VCaP (cell line): ENCODE measurements around the gene ZNHIT3.

Experiments
- H3K27ac ChIP-seq: fragments of 450-650 bp; 2 replicates; pipeline ENCODE4 v1.5.1; 2017
- TF ChIP-seq, protein P1 (sequence below): fragments of 450-650 bp; conservative IDR thresholded peaks from 2 replicates; pipeline ENCODE4 v1.5.1; 2017; ENCODE audit warnings: mild to moderate bottlenecking, moderate library complexity

ZNHIT3 gene

DNA sequence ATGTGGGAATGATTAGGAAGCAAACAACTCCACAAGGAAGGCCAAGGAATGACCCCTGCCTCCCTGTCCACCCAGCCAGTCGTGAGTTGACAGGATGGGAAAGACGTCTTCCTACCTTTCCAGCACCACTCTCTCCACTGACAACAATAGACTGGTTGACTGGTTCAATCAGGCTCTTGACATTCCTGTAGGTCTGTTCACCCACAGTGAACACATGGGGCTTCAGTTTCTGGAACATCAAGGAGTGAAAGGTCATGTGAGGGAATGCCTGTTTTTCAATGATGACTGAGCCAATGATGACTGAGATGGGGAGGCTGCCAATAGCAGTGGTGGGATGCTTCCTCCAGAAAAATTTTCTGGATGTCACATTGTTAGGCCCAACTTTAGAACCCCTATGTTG, 38.6 kb downstream of the ZNHIT3 start:
- TF ChIP-seq, protein P1, sequence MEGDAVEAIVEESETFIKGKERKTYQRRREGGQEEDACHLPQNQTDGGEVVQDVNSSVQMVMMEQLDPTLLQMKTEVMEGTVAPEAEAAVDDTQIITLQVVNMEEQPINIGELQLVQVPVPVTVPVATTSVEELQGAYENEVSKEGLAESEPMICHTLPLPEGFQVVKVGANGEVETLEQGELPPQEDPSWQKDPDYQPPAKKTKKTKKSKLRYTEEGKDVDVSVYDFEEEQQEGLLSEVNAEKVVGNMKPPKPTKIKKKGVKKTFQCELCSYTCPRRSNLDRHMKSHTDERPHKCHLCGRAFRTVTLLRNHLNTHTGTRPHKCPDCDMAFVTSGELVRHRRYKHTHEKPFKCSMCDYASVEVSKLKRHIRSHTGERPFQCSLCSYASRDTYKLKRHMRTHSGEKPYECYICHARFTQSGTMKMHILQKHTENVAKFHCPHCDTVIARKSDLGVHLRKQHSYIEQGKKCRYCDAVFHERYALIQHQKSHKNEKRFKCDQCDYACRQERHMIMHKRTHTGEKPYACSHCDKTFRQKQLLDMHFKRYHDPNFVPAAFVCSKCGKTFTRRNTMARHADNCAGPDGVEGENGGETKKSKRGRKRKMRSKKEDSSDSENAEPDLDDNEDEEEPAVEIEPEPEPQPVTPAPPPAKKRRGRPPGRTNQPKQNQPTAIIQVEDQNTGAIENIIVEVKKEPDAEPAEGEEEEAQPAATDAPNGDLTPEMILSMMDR: no peak
- H3K27ac ChIP-seq: no peak overlapping the region

DNA sequence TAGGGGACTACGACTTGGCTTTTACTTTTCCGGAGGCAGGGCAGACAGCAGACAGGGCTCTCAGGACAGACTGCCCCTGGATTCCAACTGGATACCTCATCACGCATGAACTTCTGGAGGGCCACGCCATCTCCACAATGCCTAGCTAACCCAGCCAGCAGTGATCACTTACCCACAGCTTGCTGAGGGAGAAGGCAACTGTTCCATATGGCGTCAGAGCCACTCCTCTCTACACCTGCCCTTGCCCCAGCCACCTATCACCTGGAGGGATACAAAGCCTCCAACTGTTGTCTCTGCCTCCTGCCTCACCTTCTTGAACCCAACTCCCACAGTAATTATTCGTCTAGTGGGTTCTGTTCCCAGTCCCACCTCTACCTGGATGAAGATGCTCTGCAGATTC, 39.4 kb downstream of the ZNHIT3 start:
- no peak overlapping the region for H3K27ac ChIP-seq
- TF ChIP-seq, protein P1: no peak

DNA sequence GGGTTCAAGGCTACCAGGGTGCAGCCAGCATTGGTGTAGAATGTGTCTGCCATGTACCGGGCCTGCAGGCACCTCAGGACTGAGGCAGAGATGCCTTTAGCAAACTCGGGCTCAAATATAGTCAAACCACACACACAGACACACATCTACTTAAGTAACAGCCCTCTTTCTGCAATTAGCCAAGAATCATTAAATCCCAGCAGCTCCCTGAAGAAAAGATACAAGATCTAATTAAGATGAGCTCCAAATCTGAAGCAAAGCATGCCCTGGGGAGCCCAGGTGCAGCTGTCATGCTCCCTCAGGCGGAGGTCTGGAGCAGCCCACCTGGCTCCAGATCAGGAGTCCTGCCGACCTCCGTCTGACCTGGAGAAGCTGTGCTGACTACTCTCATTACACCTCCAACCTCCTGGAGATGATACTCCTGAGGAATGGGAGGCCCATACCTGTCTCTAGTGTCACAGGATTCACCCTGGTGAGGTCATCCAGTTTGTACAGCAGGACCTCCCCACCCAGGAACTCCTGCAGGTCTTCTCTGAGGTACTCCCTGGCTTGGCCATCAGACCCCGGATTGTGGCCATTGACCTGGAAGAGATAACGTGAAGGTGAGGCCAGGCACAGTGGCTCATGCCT, 41.3 kb downstream of the ZNHIT3 start:
- H3K27ac ChIP-seq: no peak overlapping the region
- TF ChIP-seq, protein P1: no peak

DNA sequence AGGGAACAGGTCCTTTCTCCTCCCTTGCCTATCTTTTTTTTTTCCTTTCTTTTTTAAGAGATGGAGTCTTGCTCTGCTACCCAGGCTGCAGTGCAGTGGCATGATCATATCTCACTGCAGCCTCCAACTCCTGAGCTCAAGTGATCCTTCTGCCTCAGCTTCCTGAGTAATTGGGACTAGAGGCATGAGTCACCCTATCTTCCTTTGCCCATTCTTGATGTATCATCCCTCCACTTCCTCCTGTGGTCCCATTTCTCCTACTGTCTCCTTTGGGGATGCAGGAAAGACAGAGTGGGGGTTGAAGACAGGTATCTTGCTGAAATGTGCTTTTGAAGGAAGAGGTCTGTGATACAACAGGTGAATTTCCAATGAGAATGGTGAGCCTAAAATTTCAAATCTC, 42.6 kb downstream of the ZNHIT3 start:
- no peak overlapping the region for H3K27ac ChIP-seq
- TF ChIP-seq, protein P1: no peak

DNA sequence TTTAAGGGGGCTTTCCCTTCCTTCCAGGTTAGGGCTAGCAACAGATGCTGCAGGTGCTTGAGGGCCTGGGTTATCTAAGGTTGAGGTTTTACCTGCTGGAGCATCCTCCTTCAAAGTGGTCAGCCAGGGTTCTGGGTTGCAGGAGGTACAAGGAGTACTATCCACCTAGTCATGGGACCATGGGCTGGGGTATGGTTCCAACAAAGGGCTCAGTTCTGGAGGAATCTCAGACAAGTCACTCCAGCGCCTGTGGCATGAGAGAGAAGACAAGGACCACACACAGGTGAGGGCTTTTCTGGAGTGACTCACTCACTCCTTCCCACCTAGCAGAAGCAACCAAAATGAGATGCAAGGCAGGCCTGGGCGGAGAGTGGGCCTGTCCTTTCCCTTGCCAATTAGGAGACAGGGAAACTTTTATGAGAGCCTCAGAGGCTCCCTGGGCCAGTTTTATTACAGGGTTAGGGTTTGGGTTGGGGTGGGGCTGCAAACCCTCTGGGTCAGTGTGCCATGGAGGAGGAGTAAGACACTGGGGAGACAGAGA, 46.0 kb downstream of the ZNHIT3 start:
- TF ChIP-seq, protein P1: no peak
- H3K27ac ChIP-seq: peak overlapping the region; percentile 98

DNA sequence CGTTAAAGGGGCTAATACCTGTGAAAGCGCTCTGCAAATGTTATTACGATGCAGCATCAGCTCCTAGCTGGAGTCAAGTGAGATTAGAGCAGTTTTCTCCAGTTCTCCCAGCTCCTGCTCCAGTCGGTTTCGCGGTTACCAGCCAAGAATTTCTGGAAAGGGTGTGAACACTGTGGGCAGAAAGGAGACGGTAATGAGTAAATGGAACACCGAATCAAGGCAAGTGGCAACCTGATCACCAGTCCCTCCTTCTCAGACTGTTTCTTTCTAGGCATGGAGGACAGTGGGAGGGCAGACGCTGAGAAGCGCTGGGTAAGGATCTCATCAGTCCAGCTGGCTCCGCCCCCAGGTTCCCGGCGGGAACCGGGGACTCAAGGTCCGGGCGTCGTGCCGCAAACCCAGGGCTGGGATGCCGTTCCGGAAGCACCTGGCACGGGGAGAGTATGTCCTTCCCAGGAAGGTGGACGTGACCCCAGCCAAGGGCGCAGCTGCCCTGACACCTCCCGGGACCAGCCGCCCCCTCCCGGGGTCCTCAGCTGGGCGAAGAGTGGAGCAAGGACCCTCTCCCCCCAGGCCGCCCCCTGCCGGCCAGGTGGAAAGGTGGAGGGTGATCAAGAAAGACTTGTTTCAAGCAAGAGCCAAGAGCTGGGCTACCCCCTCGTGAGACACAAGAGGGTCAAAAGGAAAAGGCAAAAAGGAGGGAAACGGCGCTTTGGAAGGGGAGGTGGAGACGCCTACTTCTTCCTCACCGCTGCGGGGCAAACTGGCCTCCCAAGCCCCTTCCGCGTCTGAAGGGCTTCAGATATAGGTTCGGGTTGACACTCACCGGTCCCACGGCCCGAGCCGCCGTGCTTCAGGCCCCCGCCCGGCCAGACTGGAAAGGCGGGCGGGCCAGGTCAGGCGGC, 47.7 kb downstream of the ZNHIT3 start:
- H3K27ac ChIP-seq: peak overlapping the region; percentile 98
- TF ChIP-seq, protein P1: peak; percentile 91
